Esophagus muscularis mucosa (tissue), 4 donors: ENCODE data around the gene HVCN1.

Experiments
- EP300 ChIP-seq: sonication (generic); formaldehyde crosslinking; IDR thresholded peaks from one replicate; pipeline ENCODE4 v1.6.1; 2017; ENCODE audit warnings: antibody characterized with exemption
- POLR2A ChIP-seq: fragments of 450-650 bp; IDR thresholded peaks from one replicate; pipeline ENCODE4 v1.6.1; 2017; ENCODE audit warnings: antibody characterized with exemption, moderate library complexity, mild to moderate bottlenecking, low read depth
- POLR2AphosphoS5 ChIP-seq, 2 donors: sonication (generic); formaldehyde crosslinking; IDR thresholded peaks; one replicate each; pipeline ENCODE4 v1.6.1; 2017; ENCODE audit warnings: antibody characterized with exemption in 2 of 2
- TF ChIP-seq, protein P1 (sequence below), 3 experiments: fragments of 200-600 bp in 2 of 3; fragments of 450-650 bp in 1 of 3; sonication (generic) in 2 of 3; IDR thresholded peaks; one replicate each; pipeline ENCODE4 v1.5.1; 2017 to 2019; ENCODE audit warnings: antibody characterized with exemption in 3 of 3, mild to moderate bottlenecking in 2 of 3, moderate library complexity in 1 of 3

DNA sequence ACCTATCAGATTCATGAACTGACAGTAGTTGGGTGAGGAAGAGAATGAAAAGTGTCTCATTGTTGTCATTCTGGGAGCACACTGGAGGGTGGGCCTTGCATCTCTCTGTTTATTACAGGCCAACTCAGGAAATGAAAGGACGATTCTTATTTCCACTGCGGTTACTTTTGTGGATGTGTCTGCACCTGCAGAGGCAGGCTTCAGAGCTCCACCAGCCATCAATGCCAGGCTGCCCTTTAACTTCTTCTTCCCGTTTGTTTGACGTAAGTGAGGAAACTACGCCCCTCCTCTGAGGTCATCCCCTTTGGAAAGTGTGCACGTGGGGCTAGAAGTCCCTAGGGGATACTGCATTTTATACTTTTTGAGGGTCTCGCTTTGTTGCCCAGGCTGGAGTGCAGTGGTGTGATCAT lies 41.3 kb downstream of the HVCN1 start:
- TF ChIP-seq POLR2AphosphoS5 (IDR thresholded peaks at IDR 0.05): no peak
- TF ChIP-seq, protein P1, sequence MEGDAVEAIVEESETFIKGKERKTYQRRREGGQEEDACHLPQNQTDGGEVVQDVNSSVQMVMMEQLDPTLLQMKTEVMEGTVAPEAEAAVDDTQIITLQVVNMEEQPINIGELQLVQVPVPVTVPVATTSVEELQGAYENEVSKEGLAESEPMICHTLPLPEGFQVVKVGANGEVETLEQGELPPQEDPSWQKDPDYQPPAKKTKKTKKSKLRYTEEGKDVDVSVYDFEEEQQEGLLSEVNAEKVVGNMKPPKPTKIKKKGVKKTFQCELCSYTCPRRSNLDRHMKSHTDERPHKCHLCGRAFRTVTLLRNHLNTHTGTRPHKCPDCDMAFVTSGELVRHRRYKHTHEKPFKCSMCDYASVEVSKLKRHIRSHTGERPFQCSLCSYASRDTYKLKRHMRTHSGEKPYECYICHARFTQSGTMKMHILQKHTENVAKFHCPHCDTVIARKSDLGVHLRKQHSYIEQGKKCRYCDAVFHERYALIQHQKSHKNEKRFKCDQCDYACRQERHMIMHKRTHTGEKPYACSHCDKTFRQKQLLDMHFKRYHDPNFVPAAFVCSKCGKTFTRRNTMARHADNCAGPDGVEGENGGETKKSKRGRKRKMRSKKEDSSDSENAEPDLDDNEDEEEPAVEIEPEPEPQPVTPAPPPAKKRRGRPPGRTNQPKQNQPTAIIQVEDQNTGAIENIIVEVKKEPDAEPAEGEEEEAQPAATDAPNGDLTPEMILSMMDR (IDR thresholded peaks at IDR 0.05): no peak
- TF ChIP-seq POLR2A: no peak
- no peak for TF ChIP-seq EP300
